NCI-H2081 treated with DMSO at 0.1 percent for 48 hours (cell line): ENCODE measurements around the gene PMVK.
"Not testable (repeated sequence)": the region's sequence is repeated elsewhere in the genome, so short reads cannot be mapped to it uniquely, and the experiment has no call there.

ENCODE experiments used
- DNase-seq: peaks from one replicate; lab custom pipeline; 2025; lab: John Stamatoyannopoulos, UW

Gene PMVK

DNA sequence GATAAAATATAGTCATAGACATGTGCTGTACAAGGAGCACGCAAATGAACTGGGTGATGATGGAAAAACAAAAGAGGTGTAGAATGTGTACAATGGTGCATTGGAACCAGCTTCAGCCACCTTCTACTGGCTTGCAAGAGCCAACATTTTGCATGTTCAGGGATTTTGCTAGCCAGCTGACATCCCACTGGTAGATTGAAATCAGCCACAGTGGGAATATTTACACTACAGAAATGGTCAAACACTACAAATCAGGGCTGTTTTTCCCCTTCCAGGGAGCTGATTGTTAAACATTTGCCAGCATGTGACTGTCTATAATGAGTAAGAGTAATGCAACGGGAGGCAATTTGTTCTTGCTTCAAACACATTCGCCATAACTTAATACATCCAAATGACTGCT lies 23.2 kb downstream of the PMVK start:
- DNase-seq, result peak; percentile 73

- DNase-seq, result no peak
Measured at GRCh38 chr1:154912755-154913154, 23.8 kb downstream of the PMVK start.

DNA sequence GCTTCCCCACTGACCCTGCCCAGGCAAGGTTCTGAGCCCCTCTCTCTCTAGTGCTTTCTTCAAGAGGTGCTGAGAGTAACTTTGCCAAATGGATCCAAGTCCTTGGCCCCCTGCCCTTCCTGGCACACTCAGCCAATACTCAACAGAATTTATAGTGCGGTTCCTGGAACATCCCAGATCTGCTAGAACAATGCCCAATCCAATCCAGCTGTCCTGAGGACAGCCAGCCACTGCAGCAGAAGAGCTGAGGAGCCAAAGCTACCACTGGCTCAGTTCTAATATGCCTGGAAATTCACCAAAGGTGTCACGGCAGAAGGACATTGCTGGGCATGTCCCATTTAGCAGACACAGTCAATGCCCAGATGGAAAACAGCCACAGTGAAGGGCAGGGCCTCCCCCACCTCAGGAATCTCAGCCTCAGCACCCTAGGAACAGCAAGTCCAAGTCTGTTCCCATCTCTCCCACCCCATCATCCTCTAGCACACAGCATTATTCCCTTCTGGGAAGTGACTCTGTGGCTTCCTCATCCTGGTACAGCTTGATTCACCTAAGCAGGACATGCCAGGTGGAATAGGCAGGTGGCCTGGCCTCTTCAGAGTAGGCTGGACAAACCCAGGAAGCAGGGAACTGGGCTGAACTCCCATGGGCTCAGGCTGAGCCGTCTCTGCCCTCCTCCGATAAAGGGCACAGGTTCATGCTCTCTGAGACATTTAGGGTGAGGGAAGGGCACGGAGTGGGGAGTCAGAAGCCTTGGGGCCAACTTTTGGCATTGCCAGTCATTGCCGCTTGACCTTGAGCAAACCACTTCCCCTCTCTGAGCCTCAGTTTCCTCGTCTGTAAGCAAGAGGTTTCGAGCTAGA lies 24.6 kb downstream of the PMVK start:
- DNase-seq, result no peak

DNA sequence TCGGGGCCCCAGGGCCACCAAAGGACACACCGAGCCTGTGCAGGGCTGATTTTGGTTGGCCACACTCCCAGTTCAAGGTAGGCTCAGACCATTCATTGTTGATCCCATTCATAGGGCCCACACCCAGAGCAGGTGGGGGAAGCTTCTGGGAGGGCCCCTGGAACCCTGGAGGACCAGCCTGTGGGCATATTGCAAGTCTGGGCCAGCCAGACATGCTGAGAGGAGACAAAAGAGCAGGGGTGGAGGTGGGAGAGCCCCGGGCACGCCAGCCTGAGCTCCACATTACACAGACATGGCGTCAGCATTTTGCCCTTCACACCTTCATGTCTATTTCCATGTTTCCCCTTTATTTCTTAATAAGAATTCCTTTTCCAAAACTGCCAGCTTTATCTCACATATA lies 25.7 kb downstream of the PMVK start:
- DNase-seq, result no peak

DNA sequence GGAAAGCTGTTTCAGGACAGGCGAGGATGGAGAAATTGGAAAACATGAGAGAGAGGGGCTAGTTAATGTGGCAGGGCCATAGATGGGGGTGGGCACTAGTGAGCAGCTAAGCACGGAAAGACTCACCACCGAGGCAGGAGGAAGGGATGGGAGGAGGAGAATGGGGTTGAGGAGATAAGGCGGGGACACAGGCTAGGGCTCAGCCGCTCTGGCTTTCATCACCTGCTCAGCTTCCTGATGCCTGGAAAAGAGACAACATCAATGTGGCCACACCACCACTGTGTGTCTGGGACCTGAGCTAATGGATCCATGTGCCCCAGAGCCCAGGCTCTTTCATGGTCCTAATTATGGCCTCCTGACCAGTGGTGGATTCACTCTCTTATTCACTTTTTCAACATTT lies 27.6 kb downstream of the PMVK start:
- no peak for DNase-seq

DNA sequence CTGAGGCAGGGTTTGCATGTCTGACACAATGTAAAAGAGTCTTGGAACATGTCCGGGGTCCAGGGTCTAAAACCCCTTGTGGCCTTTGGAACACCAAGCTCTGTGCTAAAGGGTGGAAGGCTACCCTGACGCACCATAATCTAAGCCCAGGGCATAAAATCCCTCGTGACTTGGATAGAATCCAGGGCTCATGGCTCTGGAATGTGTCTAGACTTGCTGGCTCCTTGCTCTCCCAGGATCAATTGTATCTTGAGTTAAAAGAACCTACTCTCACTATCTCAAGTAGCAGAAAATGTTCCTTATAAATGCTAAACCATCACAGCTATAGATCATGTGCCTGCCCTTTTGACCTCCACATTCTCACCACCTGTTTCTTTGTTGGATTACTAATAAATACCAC lies 28.4 kb downstream of the PMVK start:
- DNase-seq, result not testable (repeated sequence)

- DNase-seq, result no peak
Measured at GRCh38 chr1:154906621-154907081, 29.9 kb downstream of the PMVK start.

DNA sequence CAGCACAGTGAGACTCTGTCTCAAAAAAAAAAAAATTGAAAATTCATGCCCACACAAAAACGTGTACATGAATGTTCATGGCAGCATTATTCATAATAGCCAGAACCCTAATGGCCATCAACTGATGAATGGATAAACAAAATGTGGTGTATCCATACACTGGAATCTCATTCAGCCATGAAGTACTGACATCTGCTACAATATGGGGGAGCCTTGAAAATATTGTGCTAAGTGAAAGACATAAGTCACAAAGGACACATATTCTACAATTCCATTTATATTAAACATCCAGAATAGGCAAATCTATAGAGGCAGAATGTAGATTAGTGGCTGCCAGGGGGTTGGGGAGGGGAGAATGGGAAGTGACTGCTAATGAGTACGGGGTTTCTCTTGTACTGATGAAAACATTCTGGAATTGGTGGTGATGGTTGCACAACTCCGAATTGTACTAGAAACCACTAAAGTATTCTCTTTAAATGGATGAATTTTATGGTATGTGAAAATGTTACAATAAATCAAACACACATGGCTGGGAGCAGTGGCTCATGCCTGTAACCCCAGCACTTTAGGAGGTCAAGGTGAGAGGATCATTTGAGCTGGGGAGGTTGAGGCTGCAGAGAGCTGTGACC lies 33.5 kb downstream of the PMVK start:
- DNase-seq, result no peak

GRCh38 chr1:154901591-154901990 lies 34.9 kb downstream of the PMVK start:
- DNase-seq, result no peak

DNA sequence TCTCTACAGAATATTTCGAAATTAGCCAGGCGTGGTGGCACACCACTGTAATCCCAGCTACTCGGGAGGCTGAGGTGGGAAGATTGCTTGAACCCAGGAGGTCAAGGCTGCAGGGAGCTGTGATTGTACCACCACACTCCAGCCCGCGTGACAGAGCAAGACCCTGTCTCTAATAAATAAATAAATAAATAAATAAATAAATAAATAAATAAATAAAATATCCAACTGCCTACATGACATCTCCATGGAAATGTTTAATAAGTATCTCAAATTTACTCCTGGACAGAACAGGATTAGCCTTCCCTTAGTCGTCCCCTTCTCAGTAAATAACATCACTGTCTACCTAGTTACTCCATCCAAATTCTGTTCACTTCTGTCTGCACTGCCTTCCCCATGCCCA lies 37.5 kb downstream of the PMVK start:
- no peak for DNase-seq

DNA sequence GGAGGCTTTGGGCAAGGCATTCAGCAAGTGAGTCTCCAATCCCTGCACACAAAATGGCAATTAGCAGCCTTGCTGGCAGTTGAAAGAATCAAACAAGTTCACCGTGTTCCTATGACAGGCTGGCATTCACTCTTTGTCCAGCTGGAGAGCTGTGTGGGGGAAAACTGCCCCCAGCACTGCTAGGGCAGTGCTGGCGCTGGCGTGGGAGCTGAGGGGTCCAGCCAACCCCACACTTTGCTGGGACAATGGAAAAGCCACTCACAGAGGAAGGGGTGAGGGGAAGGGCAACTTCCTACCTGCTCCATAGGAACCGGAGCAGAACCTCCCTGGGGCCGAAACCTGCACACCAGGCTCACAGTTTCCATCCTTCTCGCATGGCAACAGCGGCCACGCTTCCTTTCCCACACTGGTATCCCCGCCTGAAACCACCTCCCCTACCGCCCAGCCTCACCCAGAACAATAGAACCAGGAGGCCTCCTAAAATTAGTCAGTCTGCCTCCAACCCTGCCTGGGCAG lies 39.7 kb downstream of the PMVK start:
- no peak for DNase-seq

- no peak for DNase-seq
Measured at GRCh38 chr1:154895798-154896197, 40.7 kb downstream of the PMVK start.

DNA sequence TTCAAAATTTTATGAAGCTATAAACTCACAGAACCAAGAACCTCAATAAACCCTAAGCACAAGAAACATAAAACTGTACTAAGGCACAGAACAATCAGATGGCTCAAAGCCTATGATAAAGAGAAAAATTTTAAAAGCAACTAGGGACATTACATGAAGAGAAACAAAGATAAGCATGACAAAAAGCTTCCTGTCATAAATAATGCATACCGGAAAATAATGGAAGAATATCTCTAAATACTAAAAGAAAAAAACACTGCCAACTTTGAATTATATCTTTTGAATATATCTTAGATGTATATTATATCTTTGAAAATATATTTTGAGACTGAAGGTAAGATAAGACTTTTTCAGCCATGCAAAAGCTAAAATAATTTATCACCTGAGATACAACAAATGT lies 45.1 kb downstream of the PMVK start:
- no peak for DNase-seq

- no peak for DNase-seq
Measured at GRCh38 chr1:154888757-154889156, 47.8 kb downstream of the PMVK start.

DNA sequence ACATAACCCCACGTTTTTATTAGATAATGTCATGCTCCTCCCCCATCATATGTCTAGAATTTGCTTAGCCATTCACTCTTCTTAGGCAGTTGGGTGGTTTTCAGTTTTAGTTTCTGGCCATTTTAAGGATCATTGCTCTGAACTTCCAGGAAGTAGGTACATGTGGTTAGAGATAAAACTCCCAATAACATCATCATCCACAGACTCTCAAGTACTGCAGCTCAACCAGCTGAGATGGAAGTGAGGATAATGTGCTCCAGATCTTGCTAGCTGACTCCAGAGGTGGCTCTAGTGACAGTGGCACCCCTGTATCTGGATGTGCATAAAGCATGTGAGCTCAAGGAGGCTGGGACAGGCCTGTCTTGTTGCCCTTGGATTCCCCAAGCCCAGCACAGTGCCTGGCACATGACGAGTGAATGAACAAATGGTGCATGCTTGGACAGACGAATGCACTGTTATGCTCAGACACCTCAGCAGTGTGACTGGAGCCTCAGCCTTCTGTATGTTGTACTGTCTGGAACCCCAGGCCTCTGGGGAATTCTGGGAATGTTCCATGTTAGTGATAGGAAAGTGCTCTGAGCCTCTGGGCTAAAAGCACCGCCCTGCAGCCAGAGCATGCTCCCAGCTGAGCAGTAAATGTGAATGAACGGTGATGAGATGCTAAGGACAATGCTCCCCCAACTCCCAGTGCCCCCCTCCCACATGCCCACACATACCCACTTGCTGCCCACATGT lies 50.1 kb downstream of the PMVK start:
- DNase-seq, result no peak

DNA sequence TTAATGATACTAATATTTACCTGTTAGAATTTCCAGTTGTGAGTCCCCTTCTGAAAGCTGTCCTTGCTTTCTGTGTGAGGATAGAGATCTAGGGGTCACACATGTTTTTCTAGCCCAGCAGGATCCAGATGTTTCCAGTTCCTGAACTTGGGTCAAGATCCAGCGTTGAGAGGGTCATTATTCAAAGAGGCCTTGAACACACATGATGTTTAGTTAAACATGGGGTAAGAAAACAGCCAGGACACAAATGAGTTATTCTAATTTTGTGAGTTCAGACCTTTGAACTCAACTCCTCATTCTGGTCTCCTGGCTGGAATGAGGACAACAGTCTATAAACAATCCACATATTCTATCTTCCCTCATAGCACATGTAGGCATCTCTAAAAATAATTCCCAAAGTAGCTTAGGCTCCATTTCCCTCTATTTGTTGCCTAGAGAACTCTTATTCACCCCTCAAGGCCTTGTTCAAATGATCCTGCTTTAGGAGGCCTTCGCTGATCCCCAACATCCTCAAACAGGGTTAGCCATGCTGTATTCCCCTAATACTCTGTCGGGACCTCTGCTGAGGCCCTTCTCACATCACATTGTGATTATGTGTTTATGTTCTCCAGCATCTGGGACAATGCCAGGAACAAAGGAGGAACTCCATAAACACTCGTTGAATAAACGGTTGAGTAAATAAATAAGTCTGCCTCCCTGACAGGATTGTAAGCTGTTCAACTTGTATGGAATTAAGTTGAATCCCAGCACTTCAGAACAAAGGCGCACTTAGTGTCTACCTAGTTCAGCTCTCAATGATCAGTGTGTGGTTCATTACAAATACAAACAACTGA lies 51.4 kb downstream of the PMVK start:
- no peak for DNase-seq

- DNase-seq, result no peak
Measured at GRCh38 chr1:154883919-154884868, 52.3 kb downstream of the PMVK start.

DNA sequence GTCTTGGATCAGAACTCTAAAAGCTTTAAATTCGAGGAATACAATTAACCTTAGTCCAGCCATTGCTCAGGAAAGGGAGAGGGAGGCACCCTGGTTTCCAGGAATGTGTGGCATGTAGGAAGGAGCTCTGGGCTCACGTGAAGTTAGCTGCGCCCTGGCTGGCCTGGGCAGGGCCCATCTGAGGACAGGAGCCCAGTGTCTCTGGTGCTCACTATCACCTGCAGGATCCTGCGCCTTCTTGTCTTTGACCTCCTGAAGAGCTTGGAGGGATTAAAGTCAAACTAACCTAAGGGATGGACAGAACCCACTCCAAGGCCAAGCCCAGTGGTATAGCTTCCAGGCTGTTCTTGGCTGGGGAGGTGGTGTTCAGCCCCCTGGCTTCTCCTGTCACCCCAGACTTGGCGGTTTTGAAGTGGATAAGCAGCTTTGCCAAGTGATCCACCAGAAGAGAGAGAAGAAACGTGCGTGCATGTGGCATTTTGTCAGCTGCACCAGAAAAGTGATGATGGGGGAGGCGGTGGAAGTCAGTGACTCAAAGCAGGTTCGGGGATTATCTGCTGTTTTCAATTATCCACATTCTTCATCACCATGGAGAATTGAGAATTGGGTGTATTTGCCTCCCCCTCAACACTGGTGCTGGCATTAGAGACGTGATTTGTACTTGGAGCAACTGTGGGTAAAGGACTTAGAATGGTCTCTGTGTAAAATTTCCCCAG lies 54.5 kb downstream of the PMVK start:
- no peak for DNase-seq

- DNase-seq, result no peak
Measured at GRCh38 chr1:154880671-154881070, 55.8 kb downstream of the PMVK start.

GRCh38 chr1:154879038-154879421 lies 57.5 kb downstream of the PMVK start:
- no peak for DNase-seq
